HG02884 (cell line): ENCODE measurements around the gene BICRAL.
A peak's percentile ranks its signal among the peaks of the same experiment; 100 is the strongest.

Source experiments
- ATAC-seq: cut with Tn5 transposase; IDR thresholded peaks from one replicate; pipeline ENCODE4 v1.9.1; 2021; ENCODE audit warnings: mild to moderate bottlenecking, moderate library complexity; ENCODE audit not compliant: unreplicated experiment

BICRAL gene

DNA sequence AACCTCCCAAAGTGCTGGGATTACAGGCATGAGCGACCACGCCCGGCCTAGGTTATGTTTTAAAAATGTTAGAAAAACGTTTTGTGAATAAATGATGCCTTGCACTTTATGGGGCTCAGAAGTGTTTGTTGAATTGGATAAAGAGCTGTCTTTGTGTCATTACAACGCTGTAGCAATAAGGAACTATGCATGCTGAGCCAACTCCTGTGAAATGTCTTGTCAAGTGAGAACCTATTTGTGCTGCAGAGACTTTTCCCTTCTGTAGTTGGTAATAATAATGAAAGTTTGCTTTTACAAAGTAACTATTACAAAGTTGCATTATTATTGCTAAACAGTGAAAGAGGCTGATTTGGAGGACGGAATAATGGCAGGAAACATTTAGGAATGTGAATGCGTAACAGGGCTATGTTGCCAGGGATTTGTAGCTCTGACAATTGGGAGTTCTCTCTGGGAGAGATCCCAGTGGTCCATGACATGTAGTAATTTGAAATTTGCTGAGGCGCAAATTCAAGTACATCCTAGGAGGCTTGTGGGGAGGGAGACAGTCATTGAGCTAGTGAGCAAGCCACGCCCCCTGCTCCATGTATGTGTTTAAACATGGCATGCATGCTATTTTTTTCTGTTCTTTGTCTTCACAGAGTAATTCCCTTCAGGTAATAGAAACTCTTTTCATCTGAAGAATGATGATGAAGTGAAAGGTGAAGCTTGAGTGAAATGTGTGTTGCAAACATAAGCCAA is 16.8 kb upstream of the BICRAL start:
- no peak for ATAC-seq

DNA sequence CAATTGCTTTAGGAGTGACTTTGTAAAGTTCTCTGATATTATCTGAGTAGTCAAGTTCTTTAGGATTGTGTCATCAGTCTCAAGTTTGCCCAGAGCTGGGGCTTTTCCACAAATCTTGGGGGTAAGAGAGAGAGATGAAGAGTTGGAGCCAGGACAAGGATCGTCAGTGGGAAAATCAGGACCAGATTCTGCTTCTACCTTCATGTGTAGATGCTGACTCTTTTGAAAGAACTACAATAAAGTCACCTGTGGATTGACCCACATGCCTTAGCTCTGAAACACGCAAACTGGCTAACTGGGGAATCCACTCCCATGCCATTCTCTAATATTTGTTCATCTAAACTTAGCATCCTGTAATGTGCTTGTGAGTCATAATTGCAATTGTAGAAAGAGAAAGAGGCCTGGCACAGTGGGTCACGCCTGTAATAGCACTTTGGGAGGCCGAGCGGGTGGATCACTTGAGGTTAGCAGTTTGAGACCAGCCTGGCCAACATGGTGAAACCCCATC is 15.6 kb upstream of the BICRAL start:
- no peak for ATAC-seq

DNA sequence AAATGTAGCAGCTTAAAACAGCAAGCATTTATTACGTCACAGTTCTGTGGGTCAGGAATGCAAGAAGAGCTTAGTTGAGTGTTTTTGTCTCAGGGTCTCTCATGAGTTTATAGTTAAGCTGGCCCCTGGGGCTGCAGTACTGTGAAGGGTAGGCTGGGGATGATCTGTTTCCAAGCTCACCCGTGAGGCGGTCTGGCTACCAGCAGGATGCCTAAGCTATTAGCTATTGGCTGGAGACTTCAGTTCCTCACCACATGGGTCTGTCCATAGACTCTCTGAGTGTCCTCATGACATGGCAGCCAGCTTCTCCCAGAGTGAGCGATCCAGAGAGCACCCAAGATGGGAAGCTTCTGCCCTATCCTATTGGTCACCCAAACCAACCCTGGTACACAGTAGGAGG is 12.8 kb upstream of the BICRAL start:
- ATAC-seq, result no peak

DNA sequence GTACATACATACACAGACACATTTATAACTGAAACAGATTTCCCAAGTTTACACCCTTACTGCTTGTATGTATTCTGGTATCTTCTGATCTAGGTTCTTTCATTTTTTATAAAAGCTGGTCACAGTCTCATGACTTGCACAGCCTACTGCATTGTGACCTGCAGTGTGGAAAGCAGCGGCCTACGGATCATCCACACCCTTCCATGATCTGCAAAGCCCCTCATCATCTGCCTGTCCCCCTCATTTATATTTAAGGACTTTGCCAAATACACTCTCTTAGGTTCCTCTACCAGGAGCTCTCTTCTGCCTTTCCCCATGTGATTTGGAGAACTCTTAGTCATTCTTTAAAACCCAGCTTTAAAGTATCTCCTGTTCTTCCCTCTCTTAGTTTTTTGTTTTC is 12.0 kb upstream of the BICRAL start:
- no peak for ATAC-seq

- no peak for ATAC-seq
These were observed 10.1 kb upstream of the BICRAL start for GRCh38 chr6:42771741-42772100.

GRCh38 chr6:42774201-42774600 is 7.7 kb upstream of the BICRAL start:
- ATAC-seq, result no peak

DNA sequence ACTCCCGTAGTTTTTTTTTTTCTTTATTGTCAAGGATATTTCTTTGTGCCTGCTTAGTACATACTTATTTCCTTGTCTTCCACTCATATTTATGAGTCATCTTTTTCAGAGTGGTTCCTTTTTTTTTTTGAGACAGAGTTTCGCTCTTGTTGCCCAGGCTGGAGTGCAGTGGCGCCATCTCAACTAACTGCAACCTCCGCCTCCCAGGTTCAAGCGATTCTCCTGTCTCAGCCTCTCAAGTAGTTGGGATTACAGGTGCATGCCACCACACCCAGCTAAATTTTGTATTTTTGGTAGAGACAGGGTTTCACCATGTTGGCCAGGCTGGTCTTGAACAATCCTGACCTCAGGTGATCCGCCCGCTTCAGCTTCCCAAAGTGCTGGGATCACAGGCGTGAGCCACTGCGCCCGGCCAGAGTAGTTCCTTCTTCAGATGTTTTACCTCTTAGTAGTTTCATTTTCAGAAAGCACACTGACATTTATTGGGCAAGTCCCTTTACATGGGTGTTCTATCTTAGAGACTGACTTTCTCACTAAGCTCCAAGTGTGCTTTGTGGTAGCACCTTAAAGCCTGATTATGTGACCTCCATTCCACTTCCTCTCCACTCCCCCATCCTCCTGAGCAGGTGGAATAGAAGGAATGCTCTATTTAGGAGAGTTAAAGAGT is 6.9 kb upstream of the BICRAL start:
- peak; percentile 38 for ATAC-seq

DNA sequence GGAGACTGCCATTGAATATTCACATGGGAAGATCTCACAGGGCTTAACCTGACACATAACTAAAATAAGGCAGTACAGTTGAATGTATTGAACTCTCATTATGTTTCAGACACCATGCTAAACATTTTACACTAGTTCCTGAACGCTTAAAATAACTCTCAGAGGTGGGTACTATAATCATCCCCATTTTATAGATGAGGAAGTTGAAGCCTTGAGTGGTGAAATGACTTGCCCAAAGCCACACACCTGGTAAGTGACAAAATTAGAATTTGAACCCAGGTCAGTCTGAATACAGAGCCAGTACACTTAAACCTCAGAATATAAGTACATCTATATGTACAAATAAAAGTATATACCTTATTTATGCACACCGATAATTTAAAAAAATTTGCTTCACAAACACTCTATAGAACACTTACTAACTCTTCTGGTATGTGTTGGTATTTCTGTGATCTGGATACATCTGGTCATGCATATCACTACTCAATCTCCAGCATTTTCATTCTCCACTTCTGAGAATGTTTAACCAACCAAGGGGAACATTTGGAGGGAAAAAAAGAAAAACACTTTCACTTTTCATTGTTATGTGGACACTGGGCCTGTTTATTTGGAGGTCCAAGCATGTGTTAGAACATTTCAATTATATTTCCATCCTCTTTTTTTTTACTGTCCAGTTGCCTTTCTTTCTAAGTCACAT is 4.6 kb upstream of the BICRAL start:
- ATAC-seq, result peak; percentile 43

DNA sequence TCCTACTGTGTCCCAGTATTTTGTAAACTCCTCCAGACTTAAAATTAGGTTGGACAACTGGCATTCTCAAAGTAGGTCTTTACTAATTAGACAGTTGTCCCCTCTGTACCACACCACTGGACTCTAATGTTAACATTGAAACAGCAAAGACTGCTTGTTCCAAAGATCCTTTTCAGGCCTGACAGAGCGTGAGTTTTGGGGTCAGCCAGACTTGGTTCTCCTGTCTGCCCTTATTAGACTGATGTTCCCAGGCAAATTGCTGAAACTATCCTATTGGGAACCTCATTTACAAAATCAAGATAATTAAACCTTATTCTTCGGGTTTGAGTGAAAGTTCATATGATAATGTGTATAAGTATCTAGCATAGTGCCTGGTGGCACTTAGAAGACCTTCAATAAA is 3.7 kb upstream of the BICRAL start:
- ATAC-seq, result no peak

DNA sequence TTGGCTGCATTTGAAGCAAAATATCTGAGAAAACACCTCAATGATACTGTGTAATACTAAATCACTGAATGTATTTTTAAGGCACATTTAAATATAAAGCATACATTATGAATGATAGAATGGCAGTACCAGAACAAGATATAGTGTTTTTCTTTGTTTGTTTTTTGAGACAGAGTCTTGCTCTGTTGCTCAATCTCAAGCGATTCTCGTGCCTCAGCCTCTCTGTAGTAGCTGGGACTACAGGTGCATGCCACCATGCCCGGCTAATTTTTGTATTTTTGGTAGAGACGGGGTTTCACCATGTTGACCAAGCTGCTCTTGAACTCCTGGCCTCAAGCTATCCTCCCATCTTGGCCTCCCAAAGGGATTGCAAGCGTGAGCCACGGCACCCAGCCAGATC is 2.3 kb upstream of the BICRAL start:
- ATAC-seq, result no peak

DNA sequence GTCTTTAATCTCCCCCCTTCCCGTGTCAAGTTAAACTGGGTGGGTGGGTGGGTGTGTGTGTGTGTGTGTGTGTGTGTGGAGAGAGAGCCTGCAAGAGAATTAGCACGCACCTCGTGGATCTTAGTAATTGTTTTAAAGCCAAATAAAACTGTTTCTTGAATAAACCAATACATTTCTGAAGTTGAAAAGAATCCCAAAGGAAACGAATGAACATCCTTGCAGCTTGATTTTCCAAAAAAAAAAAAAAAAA is 381 bp upstream of the BICRAL start:
- no peak for ATAC-seq

- ATAC-seq, result no peak
These were observed 881 bp downstream of the BICRAL start for GRCh38 chr6:42782689-42783176.

DNA sequence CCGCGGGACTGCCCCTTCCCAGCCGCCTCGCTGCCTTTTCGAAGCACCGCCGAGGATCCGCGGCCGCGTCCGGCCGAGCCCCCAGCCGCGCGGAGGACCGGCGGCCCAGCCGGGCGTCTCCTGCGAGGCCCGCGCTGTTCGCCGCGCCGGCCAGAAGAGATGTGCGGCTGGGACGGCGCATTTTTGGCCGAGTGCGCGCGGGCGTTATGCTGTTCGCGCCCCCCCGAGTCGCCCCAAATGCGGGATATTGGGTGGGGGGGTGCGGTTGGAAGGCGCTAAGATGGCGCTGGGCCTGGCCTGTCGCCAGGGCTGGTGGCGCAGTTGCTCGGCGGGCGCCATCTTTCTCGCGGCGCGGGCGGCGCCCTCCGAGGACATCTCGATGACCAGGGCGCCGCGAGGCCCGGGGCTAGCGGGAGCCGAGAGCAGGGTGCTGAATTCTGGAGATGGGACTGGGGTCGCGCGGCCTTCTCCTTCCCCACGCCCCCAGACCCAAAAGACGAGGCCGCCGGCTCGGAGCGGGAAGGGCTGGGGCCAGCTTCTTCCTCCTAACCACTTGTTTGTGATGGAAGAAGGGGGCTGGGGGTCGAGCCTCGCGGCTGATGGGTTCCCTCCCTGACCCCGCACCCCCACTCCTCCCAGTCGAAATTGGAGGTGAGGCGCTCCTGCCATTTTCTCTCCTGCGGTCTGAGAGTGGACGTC is 1.5 kb downstream of the BICRAL start:
- ATAC-seq, result no peak

DNA sequence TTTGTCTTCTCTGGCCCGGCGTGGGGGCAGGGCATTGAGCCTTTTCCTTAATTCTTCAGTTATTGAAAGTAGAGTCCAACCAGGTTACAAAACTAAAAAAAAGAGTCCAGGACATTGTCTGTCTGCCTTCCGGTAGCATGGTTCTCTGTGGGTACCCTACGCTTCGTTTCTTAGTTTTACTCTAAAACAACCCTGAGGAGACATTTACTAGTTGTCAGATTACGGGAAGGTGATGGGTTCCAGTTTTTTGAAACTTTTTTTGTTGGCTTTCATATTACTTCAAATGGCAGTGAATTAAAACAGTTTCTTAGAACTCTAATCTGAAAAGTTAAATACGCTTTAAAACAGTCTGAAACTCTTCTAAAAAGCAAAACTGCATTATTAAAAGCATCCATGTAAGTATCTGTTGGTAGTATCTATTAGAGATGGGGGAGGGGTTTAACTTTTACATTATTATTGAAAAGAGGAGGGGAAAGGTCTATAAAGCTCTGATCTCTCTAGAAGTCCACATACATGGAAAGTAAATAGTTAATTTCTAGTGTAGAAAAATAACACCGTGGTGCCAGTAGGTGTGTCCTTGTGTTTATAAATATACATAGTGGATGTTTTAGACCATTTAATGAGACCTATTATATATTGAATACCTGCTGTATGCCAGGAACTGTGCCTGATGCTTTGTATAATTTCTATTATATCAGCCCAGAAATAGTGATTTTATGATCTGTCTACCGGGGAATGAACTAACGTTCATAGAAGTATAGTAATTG is 2.2 kb downstream of the BICRAL start:
- no peak for ATAC-seq

- no peak for ATAC-seq
These were observed 3.1 kb downstream of the BICRAL start for GRCh38 chr6:42784717-42785498.

- no peak for ATAC-seq
These were observed 4.7 kb downstream of the BICRAL start for GRCh38 chr6:42786525-42786985.

DNA sequence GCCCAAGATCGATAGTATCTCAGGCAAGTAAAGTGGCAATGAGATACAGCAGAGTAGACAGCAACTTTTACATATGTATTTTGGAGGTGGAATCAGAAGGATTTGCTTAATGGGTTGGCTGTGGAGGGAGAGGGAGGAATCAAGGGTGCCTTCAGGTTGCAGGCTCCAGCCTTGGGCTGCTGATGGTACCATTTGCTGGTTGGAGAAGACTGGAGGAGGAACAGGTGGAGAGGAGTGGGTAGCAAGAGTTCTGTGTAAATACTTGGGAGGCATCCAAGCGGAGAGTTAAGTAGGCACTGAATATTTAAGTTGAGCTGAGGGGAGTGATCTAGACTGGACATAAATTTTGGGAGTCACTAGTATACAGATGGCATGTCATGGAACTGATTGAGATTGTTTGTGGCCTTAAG is 5.2 kb downstream of the BICRAL start:
- ATAC-seq, result no peak

DNA sequence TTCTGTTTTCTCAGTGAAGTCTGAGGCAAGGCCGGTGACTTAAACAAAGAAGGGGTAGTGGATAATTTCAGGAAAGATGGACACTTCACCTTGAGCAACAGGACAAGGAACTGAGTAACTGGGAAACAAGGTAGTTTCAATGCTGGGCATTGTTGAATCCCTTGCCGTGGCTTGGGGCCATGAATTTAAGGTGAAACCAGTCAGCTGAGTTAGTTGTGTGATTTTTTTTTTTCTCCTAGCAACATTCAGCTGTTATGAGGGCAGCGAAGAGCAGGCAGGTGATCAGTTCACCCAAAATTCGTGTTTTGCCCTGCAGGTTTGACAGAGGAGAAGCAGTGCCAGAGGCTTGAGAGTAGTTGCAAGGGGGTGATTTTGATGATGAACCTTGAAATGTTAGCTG is 6.8 kb downstream of the BICRAL start:
- no peak for ATAC-seq

DNA sequence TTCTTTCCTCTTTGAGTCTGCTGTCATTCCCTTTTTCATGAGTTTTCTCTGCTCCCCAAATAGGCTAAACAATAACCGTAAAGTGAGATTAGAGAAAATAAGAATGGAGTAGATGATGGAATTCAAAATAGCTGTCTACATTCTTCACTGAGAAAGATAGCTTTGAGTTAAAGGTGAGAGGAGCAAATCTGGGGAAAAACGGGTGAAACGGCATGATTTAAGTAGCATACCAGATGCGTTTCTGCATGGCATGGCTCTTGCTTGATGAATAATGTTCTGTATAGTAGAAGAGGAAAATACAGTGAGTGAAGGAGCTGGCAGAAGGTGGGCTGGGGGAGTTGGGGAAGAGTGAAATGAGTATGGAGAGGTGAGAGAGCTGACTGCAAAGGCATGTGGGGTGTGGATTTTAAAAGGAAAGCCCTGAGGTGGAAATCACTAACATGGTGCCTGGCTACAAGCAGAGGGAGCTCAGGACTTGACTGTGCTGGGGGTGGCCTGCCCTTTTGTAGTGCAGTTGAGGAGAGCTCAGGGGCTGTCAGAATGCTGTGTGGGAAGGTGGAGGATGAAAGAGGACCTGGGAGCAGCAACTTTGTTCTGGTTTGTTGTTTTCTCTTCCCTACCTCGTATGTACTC is 8.8 kb downstream of the BICRAL start:
- ATAC-seq, result no peak
